Endothelial cell of umbilical vein (primary cell): Measurements from ENCODE around the gene RPL36AL. TPM values are rescaled to one million over a fixed set of nuclear protein-coding genes. Genes with fewer than 3 reads are reported as not detected.

Source experiments
- BruUV-seq: library from RNA; stranded (reverse); fragments of 400-500 nt; replicated peaks from 2 replicates; lab custom pipeline; 2021; lab: Mats Ljungman, UMichigan
- CTCF ChIA-PET: fragments of 300-600, 350-600 bp; sonication (Branson Sonifier 250); formaldehyde crosslinking; loops from one replicate; lab custom pipeline; 2021; ENCODE audit warnings: antibody characterized with exemption, inconsistent platforms; lab: Charles Lee
- POLR2A ChIA-PET: fragments of 300-600, 350-600 bp; sonication (Branson Sonifier 250); formaldehyde crosslinking; loops from one replicate; lab custom pipeline; 2021; ENCODE audit warnings: antibody characterized with exemption, inconsistent platforms; lab: Charles Lee
- DNase-seq: peaks from one replicate; pipeline ENCODE4 v3.0.0-alpha.2; 2011; ENCODE audit warnings: low read depth, low spot score
- FAIRE-seq: peaks from 2 replicates; lab custom pipeline; 2011; peaks lifted over from hg19 to GRCh38; lab: Jason Lieb, UNC
- H2AFZ ChIP-seq: 2 replicates; pipeline ENCODE4 v1.6.0; 2012; ENCODE audit warnings: low read depth, low read length, control low read depth, inconsistent platforms
- H3K27ac ChIP-seq: 2 replicates; pipeline ENCODE4 v1.5.1; 2011; ENCODE audit warnings: low read depth, mild to moderate bottlenecking, control low read depth, low read length, moderate library complexity; ENCODE audit not compliant: insufficient read depth
- H3K27me3 ChIP-seq, 2 experiments: 2 replicates each; pipeline versions ENCODE4 v1.6.0 to v1.6.1; 2011; ENCODE audit warnings: low read length in 2 of 2, mixed read lengths in 1 of 2; ENCODE audit not compliant: control insufficient read depth in 2 of 2, insufficient read depth in 2 of 2
- H3K36me3 ChIP-seq, 2 experiments: 2 replicates in 1 of 2; 3 replicates in 1 of 2; pipeline ENCODE4 v1.5.1; 2011; ENCODE audit warnings: low read length in 2 of 2, mild to moderate bottlenecking in 1 of 2, moderate library complexity in 1 of 2; ENCODE audit not compliant: control insufficient read depth in 2 of 2, insufficient read depth in 2 of 2; ENCODE audit errors: extremely low read depth in 1 of 2
- H3K4me1 ChIP-seq: 3 replicates; pipeline ENCODE4 v1.5.1; 2011; ENCODE audit warnings: mild to moderate bottlenecking, low read length; ENCODE audit not compliant: control insufficient read depth, insufficient read depth; ENCODE audit errors: extremely low read depth
- H3K4me2 ChIP-seq: 2 replicates; pipeline ENCODE4 v1.6.1; 2011; ENCODE audit warnings: low read length, control low read depth, mixed read lengths; ENCODE audit not compliant: insufficient read depth
- H3K4me3 ChIP-seq, 3 experiments: fragments of 200-600 bp in 1 of 3; sonication (generic), shearing (Covaris generic) in 1 of 3; replicated peaks in 1 of 3; 2 replicates each; pipeline ENCODE4 v1.5.1; 2011 to 2016; ENCODE audit warnings: control low read depth in 3 of 3, low read length in 3 of 3, mild to moderate bottlenecking in 2 of 3, inconsistent platforms in 1 of 3, low read depth in 1 of 3, moderate library complexity in 1 of 3; ENCODE audit not compliant: insufficient read depth in 1 of 3
- H3K79me2 ChIP-seq: 2 replicates; pipeline ENCODE4 v1.6.0; 2012; ENCODE audit warnings: low read length, inconsistent platforms; ENCODE audit not compliant: control insufficient read depth, insufficient read depth
- H3K9ac ChIP-seq: replicated peaks from 2 replicates; pipeline ENCODE3; 2011; ENCODE audit warnings: low read length, control low read depth; ENCODE audit not compliant: insufficient read depth; ENCODE audit errors: extremely low read depth
- H3K9me1 ChIP-seq: replicated peaks from 3 replicates; pipeline ENCODE4 v1.6.0; 2011; ENCODE audit warnings: mild to moderate bottlenecking, low read length; ENCODE audit not compliant: control insufficient read depth, insufficient read depth; ENCODE audit errors: extremely low read depth
- H3K9me3 ChIP-seq: replicated peaks from 2 replicates; pipeline ENCODE4 v1.5.1; 2012; ENCODE audit warnings: low read length, inconsistent platforms; ENCODE audit not compliant: control insufficient read depth, insufficient read depth
- H4K20me1 ChIP-seq: replicated peaks from 2 replicates; pipeline ENCODE3; 2011; ENCODE audit warnings: mild to moderate bottlenecking, low read length; ENCODE audit not compliant: control insufficient read depth, insufficient read depth; ENCODE audit errors: extremely low read depth
- EZH2 ChIP-seq: IDR thresholded peaks from 2 replicates; pipeline ENCODE4 v1.6.1; 2012; ENCODE audit warnings: borderline replicate concordance, low read depth, mild to moderate bottlenecking, moderate library complexity, low read length, inconsistent platforms; ENCODE audit not compliant: severe bottlenecking
- FOS ChIP-seq: IDR thresholded peaks from 2 replicates; pipeline ENCODE4 v1.6.1; 2011; ENCODE audit warnings: mild to moderate bottlenecking, low read length, moderate library complexity, borderline replicate concordance; ENCODE audit not compliant: insufficient read depth
- GATA2 ChIP-seq: IDR thresholded peaks from 2 replicates; pipeline ENCODE4 v1.7.0; 2011; ENCODE audit warnings: low read depth, mild to moderate bottlenecking, moderate library complexity, mixed read lengths, low read length; ENCODE audit not compliant: insufficient read length, insufficient read depth
- JUN ChIP-seq: IDR thresholded peaks from 2 replicates; pipeline ENCODE4 v1.6.1; 2011; ENCODE audit warnings: borderline replicate concordance, low read depth; ENCODE audit not compliant: insufficient read length, insufficient read depth
- MYC ChIP-seq: IDR thresholded peaks from one replicate; pipeline ENCODE4 v1.6.1; 2011; ENCODE audit warnings: mild to moderate bottlenecking, low read depth, low read length
- POLR2A ChIP-seq: IDR thresholded peaks from 2 replicates; pipeline ENCODE4 v1.6.1; 2012; ENCODE audit warnings: low read depth, mild to moderate bottlenecking, control low read depth, low read length
- POLR2AphosphoS5 ChIP-seq: IDR thresholded peaks from 2 replicates; pipeline ENCODE4 v1.6.1; 2012; ENCODE audit warnings: low read depth, mild to moderate bottlenecking, control low read depth, low read length, moderate library complexity; ENCODE audit not compliant: insufficient read depth
- dilution Hi-C: fragments of 300-500 bp; cut with MboI; formaldehyde crosslinking; loops from one replicate; pipeline ENCODE4 v1.15.0; 2019; ENCODE audit warnings: low sequenced_read_pairs; ENCODE audit not compliant: extremely low pct_ligation_motif_present
- intact Hi-C: fragments of 100-400 bp; cut with micrococcal nuclease; formaldehyde crosslinking; loops from one replicate; pipeline ENCODE4 v1.10.0; 2022
- polyA plus RNA-seq, 4 experiments: library from polyadenylated mRNA; depleted of rRNA in 3 of 4; stranded (reverse) in 3 of 4; unstranded in 1 of 4; fragments of >200 nt; gene quantifications; 2 replicates each; pipeline versions ENCODE4 v1.2.1 to v1.2.3, GENCODE V29; 2011 to 2012; ENCODE audit warnings: missing spikeins in 1 of 4
- total RNA-seq: library from RNA; stranded (reverse); gene quantifications from 2 replicates; pipeline ENCODE4 v1.2.3, GENCODE V29; 2021
- TF ChIP-seq, protein P1 (sequence below): IDR thresholded peaks from 2 replicates; pipeline ENCODE4 v1.6.1; 2011; ENCODE audit not compliant: insufficient read depth, insufficient read length
- TF ChIP-seq, protein P2 (sequence below), 2 donors: IDR thresholded peaks; 1 replicate in 1 of 2; 2 replicates in 1 of 2; pipeline ENCODE4 v1.5.1; 2011; ENCODE audit warnings: low read length in 2 of 2, mild to moderate bottlenecking in 2 of 2, moderate library complexity in 2 of 2, control low read depth in 1 of 2, inconsistent platforms in 1 of 2, low read depth in 1 of 2; ENCODE audit not compliant: insufficient read depth in 1 of 2; ENCODE audit errors: extremely low read depth in 1 of 2

Gene RPL36AL
- total and polyA plus RNA-seq, 2 donors (not counting 3 experiments of a cell fraction or from before 2014, with no cell fraction given) = 174 to 251 TPM

DNA sequence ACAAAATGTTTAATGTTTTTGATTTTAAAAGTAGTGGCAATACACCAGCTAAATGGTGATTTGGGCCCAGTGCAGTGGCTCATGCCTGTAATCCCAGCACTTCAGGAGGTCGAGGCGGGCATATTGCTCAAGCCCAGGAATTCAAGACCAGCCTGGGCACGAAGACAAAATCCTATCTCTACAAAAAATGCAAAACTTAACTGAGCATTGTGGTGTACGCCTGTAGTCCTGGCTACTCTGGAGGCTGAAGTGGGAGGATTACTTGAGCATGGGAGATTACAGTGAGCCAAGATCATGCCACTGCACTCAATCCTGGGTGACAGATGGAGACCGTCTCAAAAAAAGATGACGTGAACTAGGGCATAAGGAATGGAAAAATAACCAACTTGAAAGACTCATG is 4.7 kb downstream of the RPL36AL start:
- dilution Hi-C loops (no loop called here), intact Hi-C loops (no loop called here)
- no peak for DNase-seq
- FAIRE-seq = no peak
- no peaks in the 10 kb centered on the region for H3K27me3 ChIP-seq
- TF ChIP-seq, protein P1, sequence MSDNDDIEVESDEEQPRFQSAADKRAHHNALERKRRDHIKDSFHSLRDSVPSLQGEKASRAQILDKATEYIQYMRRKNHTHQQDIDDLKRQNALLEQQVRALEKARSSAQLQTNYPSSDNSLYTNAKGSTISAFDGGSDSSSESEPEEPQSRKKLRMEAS = no peak
- no peak for TF ChIP-seq FOS
- TF ChIP-seq EZH2 = no peak
- no peak for TF ChIP-seq MYC
- TF ChIP-seq, protein P2, sequence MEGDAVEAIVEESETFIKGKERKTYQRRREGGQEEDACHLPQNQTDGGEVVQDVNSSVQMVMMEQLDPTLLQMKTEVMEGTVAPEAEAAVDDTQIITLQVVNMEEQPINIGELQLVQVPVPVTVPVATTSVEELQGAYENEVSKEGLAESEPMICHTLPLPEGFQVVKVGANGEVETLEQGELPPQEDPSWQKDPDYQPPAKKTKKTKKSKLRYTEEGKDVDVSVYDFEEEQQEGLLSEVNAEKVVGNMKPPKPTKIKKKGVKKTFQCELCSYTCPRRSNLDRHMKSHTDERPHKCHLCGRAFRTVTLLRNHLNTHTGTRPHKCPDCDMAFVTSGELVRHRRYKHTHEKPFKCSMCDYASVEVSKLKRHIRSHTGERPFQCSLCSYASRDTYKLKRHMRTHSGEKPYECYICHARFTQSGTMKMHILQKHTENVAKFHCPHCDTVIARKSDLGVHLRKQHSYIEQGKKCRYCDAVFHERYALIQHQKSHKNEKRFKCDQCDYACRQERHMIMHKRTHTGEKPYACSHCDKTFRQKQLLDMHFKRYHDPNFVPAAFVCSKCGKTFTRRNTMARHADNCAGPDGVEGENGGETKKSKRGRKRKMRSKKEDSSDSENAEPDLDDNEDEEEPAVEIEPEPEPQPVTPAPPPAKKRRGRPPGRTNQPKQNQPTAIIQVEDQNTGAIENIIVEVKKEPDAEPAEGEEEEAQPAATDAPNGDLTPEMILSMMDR (IDR thresholded peaks at IDR 0.05; ENCODE audit: extremely low read depth in 1 of 2, insufficient read depth in 1 of 2, low read depth in 1 of 2, low read length in 2 of 2) = no peak
- TF ChIP-seq POLR2A = no peak
- TF ChIP-seq POLR2AphosphoS5 = no peak
- no peak for TF ChIP-seq JUN
- TF ChIP-seq GATA2 = no peak
- POLR2A ChIA-PET = no interaction called here
- H3K4me1 ChIP-seq = peaks cover 5% of the 10 kb centered on the region
- no peaks in the 10 kb centered on the region for H3K9me3 ChIP-seq
- peaks cover 0 to 6% of the 10 kb centered on the region in 2 experiments for H3K36me3 ChIP-seq
- no peak overlapping the region for H3K27ac ChIP-seq
- H2AFZ ChIP-seq = no peak overlapping the region
- peaks cover 2% of the 10 kb centered on the region for H3K9me1 ChIP-seq
- CTCF ChIA-PET = interaction anchor here (1.6 kb wide), 1 partner anchor 8 kb away, joined by 3 read pairs; no protein-coding TSS in a partner anchor
- BruUV-seq = no TSS peak
- H3K9ac ChIP-seq = no peak overlapping the region
- H3K4me3 ChIP-seq = no peak overlapping the region
- H3K79me2 ChIP-seq = peaks cover 46% of the 10 kb centered on the region
- H3K4me2 ChIP-seq = no peak overlapping the region
- H4K20me1 ChIP-seq = no peaks in the 10 kb centered on the region
